Karpas-422 (cell line): Measurements from ENCODE around the gene TPD52L1. TPM values are rescaled to one million over a fixed set of nuclear protein-coding genes. Genes with fewer than 3 reads are reported as not detected.

ENCODE experiments used
- DNase-seq: peaks from one replicate; pipeline ENCODE4 v3.0.0-alpha.2; 2015
- H2AFZ ChIP-seq: fragments of 200-600 bp; sonication (generic); 2 replicates; pipeline ENCODE4 v1.6.1; 2014; ENCODE audit warnings: antibody characterized with exemption, low read length, mixed read lengths
- H3K27ac ChIP-seq: fragments of 200-600 bp; sonication (generic); 2 replicates; pipeline ENCODE4 v1.5.1; 2014; ENCODE audit warnings: mild to moderate bottlenecking, low read length, moderate library complexity
- H3K27me3 ChIP-seq: fragments of 200-600 bp; sonication (generic); 2 replicates; pipeline ENCODE4 v1.6.1; 2014; ENCODE audit warnings: low read length, mixed read lengths
- H3K36me3 ChIP-seq: fragments of 200-600 bp; sonication (generic); 2 replicates; pipeline ENCODE4 v1.6.1; 2014; ENCODE audit warnings: low read length, mixed read lengths; ENCODE audit not compliant: insufficient read depth
- H3K4me1 ChIP-seq: fragments of 200-600 bp; sonication (generic); 2 replicates; pipeline ENCODE4 v1.6.1; 2014; ENCODE audit warnings: mild to moderate bottlenecking, low read length, mixed read lengths
- H3K4me2 ChIP-seq: fragments of 200-600 bp; sonication (generic); 2 replicates; pipeline ENCODE4 v1.6.1; 2014; ENCODE audit warnings: low read length, low read depth, mild to moderate bottlenecking; ENCODE audit not compliant: poor library complexity, severe bottlenecking
- H3K4me3 ChIP-seq: fragments of 200-600 bp; sonication (generic); 2 replicates; pipeline ENCODE4 v1.5.1; 2014; ENCODE audit warnings: mild to moderate bottlenecking, antibody characterized with exemption, low read length, mixed read lengths
- H3K79me2 ChIP-seq: fragments of 200-600 bp; sonication (generic); 2 replicates; pipeline ENCODE4 v1.6.1; 2014; ENCODE audit warnings: mild to moderate bottlenecking, low read length, mixed read lengths
- H3K9ac ChIP-seq: fragments of 200-600 bp; sonication (generic); 2 replicates; pipeline ENCODE4 v1.6.0; 2014; ENCODE audit warnings: low read length
- H3K9me2 ChIP-seq: fragments of 200-600 bp; sonication (generic), shearing (Covaris generic); replicated peaks from 2 replicates; pipeline ENCODE4 v1.6.0; 2014; ENCODE audit warnings: mild to moderate bottlenecking, low read length, moderate library complexity; ENCODE audit not compliant: insufficient read depth
- H3K9me3 ChIP-seq: fragments of 300-700, 200-600 bp; sonication (generic); 2 replicates; pipeline ENCODE4 v1.6.1; 2014; ENCODE audit warnings: low read length, mixed read lengths
- H4K20me1 ChIP-seq: fragments of 200-600 bp; sonication (generic); 2 replicates; pipeline ENCODE4 v1.6.1; 2014; ENCODE audit warnings: mild to moderate bottlenecking, antibody characterized with exemption, low read length, low read depth; ENCODE audit not compliant: insufficient read depth
- total RNA-seq: library from RNA; depleted of rRNA; stranded (reverse); fragments of >200 nt; shearing (Covaris generic); gene quantifications from 2 replicates; pipeline ENCODE4 v1.2.3, GENCODE V29; 2014; ENCODE audit warnings: low replicate concordance; rRNA removed

Gene TPD52L1
- total RNA-seq, 1 experiment from 2014 or later: not detected

DNA sequence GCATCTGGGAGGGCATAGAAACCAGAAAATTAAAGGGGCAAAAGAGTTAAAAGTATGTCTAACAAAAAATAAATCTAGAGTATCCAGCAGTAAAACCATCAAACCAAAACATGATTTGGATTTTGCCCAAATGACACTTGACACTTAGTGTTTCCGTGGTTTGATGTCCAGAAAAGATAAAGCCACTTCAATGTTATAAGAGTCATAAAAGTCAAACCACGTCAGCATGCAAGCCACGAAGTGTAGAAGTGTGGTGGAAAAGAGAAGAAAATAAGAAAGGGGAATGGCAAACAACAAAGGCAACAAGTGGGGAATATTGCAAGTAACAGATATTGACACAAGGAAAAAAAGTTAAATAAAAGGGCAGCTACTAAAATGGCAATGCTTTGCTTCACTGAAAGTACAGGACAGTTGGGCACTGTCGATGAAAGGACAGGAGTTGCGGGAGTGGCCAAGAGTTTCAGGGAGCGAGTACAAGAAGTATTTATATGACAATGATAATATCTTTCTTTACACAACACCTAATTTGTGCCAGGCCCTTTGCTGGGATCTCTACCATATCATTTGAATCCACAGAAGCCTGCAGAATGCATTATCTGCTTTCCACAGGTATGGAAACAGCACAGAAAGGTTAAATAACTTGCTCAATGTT is 154.5 kb downstream of the TPD52L1 start:
- H3K9ac ChIP-seq: no peak overlapping the region
- H3K4me1 ChIP-seq: peaks cover 2% of the 10 kb centered on the region; the same call in 1 of the 2 replicates
- H3K36me3 ChIP-seq: no peaks in the 10 kb centered on the region
- DNase-seq: no peak
- no peaks in the 10 kb centered on the region for H3K27me3 ChIP-seq
- H3K4me3 ChIP-seq: no peak overlapping the region
- H4K20me1 ChIP-seq: no peaks in the 10 kb centered on the region
- H3K4me2 ChIP-seq: no peak overlapping the region
- no peaks in the 10 kb centered on the region for H3K9me3 ChIP-seq
- H3K79me2 ChIP-seq: no peaks in the 10 kb centered on the region
- H2AFZ ChIP-seq: no peak overlapping the region
- no peaks in the 10 kb centered on the region for H3K9me2 ChIP-seq
- H3K27ac ChIP-seq: no peak overlapping the region

DNA sequence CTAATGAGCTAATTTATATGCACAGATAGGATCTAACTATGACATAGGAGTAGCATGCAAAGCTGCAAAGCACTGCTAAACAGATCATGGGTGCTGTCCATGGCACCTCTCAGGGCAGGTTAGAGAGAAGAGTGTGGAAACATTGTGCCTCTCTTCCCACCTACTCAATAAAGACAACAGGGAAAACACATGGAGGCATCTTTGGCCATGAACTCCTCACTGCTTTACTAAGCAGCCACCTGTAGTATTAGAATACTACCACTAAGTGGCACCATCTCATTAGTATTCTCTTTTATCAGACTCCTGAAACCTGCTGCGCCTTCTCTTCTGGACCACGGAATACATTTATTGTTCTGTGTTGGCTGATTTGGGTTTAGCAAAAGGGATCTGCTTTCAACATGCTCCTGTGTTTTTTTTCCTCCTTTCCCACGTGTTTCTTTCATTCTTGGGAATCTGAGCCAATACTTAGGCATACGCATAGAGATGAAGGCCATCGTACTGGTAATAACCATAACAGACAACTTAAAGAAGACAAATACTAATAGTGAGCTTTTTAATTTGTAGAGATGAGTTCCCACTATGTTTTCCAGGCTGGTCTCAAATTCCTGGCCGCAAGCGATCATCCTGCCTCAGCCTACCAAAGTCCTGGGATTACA is 157.5 kb downstream of the TPD52L1 start:
- Histone ChIP-seq H3K4me3 (no peak overlapping the region), H3K9me3 (no peaks in the 10 kb centered on the region), H3K27ac (no peak overlapping the region), H4K20me1 (no peaks in the 10 kb centered on the region), H3K27me3 (no peaks in the 10 kb centered on the region), H3K36me3 (no peaks in the 10 kb centered on the region), H2AFZ (no peak overlapping the region), H3K4me2 (no peak overlapping the region), H3K9me2 (no peaks in the 10 kb centered on the region), H3K9ac (no peak overlapping the region), H3K4me1 (no peaks in the 10 kb centered on the region), H3K79me2 (no peaks in the 10 kb centered on the region)
- DNase-seq: peak; percentile 79

DNA sequence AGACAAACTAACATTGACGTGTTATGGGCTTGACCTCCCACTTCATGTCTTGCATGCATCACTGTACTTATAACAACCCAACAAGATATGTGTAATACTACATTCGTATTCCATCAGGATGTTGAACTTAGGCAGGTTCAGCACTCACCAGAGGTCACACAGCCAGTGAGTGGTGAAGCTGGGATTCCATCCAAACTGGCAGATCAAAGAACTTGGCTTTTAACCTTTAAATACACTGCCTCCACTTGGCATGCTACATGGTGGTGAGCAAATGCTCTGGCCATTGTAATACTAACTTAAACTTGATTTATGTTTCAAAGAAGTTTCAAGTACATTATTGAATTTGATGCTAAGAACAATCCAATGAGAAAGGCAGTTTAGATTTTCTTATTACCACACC is 158.9 kb downstream of the TPD52L1 start:
- Histone ChIP-seq H3K9me3 (no peaks in the 10 kb centered on the region), H3K4me2 (no peak overlapping the region), H3K36me3 (no peaks in the 10 kb centered on the region), H3K27me3 (no peaks in the 10 kb centered on the region), H4K20me1 (no peaks in the 10 kb centered on the region), H3K9me2 (no peaks in the 10 kb centered on the region), H3K9ac (no peak overlapping the region), H2AFZ (no peak overlapping the region), H3K79me2 (no peaks in the 10 kb centered on the region), H3K27ac (no peak overlapping the region), H3K4me1 (no peaks in the 10 kb centered on the region), H3K4me3 (no peak overlapping the region)
- no peak for DNase-seq

DNA sequence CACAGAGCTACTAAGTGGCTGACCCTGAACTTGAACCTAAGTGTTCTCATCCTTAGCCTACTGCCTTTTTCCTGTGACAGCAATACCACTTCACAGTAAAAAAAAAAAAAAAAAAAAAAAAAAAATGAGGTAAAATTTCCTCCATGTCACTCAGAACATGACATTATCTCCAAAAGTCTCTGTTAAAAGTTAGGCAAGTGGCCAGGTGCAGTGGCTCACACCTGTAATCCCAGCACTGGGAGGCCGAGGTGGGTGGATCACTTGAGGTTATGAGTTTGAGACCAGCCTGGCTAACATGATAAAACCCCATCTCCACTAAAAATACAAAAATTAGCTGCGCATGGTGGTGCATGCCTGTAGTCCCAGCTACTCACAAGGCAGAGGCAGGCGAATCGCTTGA is 159.4 kb downstream of the TPD52L1 start:
- Histone ChIP-seq H3K9me2 (no peaks in the 10 kb centered on the region), H2AFZ (no peak overlapping the region), H3K79me2 (no peaks in the 10 kb centered on the region), H3K36me3 (no peaks in the 10 kb centered on the region), H3K27ac (no peak overlapping the region), H3K9me3 (no peaks in the 10 kb centered on the region), H3K4me3 (no peak overlapping the region), H3K4me2 (no peak overlapping the region), H3K9ac (no peak overlapping the region), H3K27me3 (no peaks in the 10 kb centered on the region), H3K4me1 (no peaks in the 10 kb centered on the region), H4K20me1 (no peaks in the 10 kb centered on the region)
- no peak for DNase-seq

Other genes starting within 250 kb of the TPD52L1 start
- gene RNF217, start 191.3 kb upstream of the TPD52L1 start, total RNA-seq: not detected in 2 replicates
- gene HDDC2, start 148.2 kb downstream of the TPD52L1 start, total RNA-seq: 167 and 177 TPM in 2 replicates